RKO (cell line): ENCODE data around the gene MARK2.

Source experiments
- DNase-seq: peaks from one replicate; pipeline ENCODE4 v3.0.0-alpha.2; 2016; ENCODE audit warnings: low spot score

The MARK2 gene

GRCh38 chr11:63882555-63883242 is 43.8 kb downstream of the MARK2 start:
- no peak for DNase-seq

- no peak for DNase-seq
These were observed 44.9 kb downstream of the MARK2 start for GRCh38 chr11:63883791-63884190.

GRCh38 chr11:63884196-63884932 is 45.5 kb downstream of the MARK2 start:
- DNase-seq = no peak

- no peak for DNase-seq
These were observed 48.6 kb downstream of the MARK2 start for GRCh38 chr11:63887386-63887999.

- DNase-seq = no peak
These were observed 49.5 kb downstream of the MARK2 start for GRCh38 chr11:63888170-63889086.

GRCh38 chr11:63889344-63889743 is 50.4 kb downstream of the MARK2 start:
- no peak for DNase-seq

GRCh38 chr11:63890368-63890767 is 51.5 kb downstream of the MARK2 start:
- no peak for DNase-seq

GRCh38 chr11:63892228-63892627 is 53.3 kb downstream of the MARK2 start:
- DNase-seq = no peak

GRCh38 chr11:63893355-63893754 is 54.4 kb downstream of the MARK2 start:
- no peak for DNase-seq

GRCh38 chr11:63896071-63896470 is 57.2 kb downstream of the MARK2 start:
- no peak for DNase-seq

GRCh38 chr11:63897459-63898146 is 58.7 kb downstream of the MARK2 start:
- DNase-seq = no peak

GRCh38 chr11:63901660-63902059 is 62.8 kb downstream of the MARK2 start:
- DNase-seq = no peak

- DNase-seq = no peak
These were observed 65.0 kb downstream of the MARK2 start for GRCh38 chr11:63903884-63904283.

GRCh38 chr11:63904743-63905142 is 65.8 kb downstream of the MARK2 start:
- DNase-seq = no peak

GRCh38 chr11:63905179-63905578 is 66.3 kb downstream of the MARK2 start:
- no peak for DNase-seq

- DNase-seq = no peak
These were observed 67.2 kb downstream of the MARK2 start for GRCh38 chr11:63906087-63906486.

GRCh38 chr11:63906585-63906984 is 67.7 kb downstream of the MARK2 start:
- DNase-seq = no peak

GRCh38 chr11:63907063-63907462 is 68.2 kb downstream of the MARK2 start:
- no peak for DNase-seq

- DNase-seq = no peak
These were observed 69.1 kb downstream of the MARK2 start for GRCh38 chr11:63907808-63908530.

GRCh38 chr11:63908631-63909401 is 69.9 kb downstream of the MARK2 start:
- no peak for DNase-seq
